Stimulated activated CD8-positive, alpha-beta memory T cell treated with anti-CD3 and anti-CD28 coated beads, Interleukin-7, amount 100 ng/mL, for 1 hour (primary cell): ENCODE measurements around the gene CYP11A1.

Experiments
- DNase-seq, 2 donors: peaks; one replicate each; pipeline ENCODE4 v3.0.0-alpha.2; 2020; ENCODE audit warnings: low read depth in 2 of 2

The CYP11A1 gene

DNA sequence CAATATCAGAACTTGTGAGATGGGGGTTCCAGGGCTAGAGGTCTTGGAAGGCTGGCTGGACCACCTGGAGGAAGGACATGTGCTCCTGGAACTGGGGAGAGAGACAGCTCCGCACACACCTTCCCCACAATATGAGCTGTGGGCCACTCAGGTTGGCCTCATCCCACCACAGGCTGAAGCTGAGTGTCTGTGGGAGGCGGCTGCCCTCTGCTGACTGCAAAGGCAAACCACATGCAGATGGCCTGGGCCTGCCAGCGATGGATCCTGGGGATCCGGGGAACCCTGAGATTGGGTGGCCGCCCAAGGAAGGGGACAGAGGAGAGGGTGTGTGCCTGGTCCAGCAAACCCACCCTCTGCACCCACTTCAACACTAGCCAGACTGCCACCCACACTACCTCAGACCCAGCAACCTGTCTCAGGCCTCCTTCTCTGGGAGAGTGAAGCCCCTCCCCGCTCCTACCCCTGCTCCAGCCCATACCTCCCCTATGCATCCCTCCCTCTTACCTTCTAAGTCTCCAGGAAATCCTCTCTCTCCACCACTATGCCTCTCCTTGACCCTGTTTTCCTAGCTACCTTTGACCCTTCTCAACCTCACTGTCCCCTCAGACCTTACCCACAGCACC, 44.8 kb downstream of the CYP11A1 start:
- peak; percentile 19 to 23 for DNase-seq

GRCh38 chr15:74320352-74321247, 46.8 kb downstream of the CYP11A1 start:
- no peak for DNase-seq

DNA sequence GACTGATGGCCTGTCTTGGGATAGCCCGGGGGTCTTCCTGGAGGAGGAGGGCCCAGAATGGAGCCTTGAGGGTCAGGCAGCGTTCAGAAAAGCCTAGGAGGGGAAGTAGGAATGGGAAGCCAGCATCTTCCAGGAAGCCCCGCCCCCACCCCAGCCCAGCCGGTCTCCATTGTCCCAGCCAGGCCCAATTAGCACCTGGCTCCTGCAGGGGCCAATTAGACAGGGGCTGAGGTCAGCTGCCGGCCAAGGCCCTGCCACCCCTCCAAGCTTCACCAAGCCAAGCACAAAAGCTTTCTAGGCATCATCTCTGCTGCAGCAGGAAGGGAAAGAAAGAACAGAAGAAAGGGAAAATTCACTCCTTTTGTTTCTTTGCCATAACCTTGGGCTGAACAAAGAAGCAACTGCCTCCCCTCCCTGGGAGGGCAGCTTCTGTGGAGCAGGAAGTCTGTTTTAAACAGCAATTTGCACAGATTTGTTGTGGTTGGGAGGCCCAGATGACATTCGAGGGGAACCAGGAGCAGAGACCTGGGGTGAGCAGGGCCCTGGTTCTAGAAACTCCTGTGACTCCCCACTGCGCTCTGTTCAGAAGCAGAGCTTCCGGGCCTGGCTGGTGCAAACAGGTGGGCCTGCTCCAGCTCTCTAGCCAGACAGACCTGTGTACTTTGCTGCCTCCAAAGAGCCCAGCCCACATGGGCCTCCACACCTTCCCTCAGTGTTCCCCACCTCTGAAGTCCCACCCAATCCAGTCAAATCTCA, 47.7 kb downstream of the CYP11A1 start:
- no peak for DNase-seq

DNA sequence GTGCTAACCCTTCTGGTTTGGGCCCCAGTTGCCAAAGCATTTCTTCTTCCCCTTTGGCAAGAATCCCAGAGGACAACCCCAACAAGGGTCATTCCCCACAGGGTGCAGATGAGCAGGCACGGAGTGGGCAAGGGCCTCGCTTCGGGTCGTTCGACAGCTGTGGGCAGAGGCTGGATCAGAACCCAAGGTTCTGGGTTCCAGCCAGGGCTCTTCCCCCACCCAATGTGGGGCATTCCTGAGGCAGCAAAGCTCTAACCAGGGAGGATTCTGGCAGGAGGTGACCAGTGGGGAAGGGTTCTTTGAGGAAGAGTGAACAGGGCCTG, 48.3 kb downstream of the CYP11A1 start:
- no peak for DNase-seq

DNA sequence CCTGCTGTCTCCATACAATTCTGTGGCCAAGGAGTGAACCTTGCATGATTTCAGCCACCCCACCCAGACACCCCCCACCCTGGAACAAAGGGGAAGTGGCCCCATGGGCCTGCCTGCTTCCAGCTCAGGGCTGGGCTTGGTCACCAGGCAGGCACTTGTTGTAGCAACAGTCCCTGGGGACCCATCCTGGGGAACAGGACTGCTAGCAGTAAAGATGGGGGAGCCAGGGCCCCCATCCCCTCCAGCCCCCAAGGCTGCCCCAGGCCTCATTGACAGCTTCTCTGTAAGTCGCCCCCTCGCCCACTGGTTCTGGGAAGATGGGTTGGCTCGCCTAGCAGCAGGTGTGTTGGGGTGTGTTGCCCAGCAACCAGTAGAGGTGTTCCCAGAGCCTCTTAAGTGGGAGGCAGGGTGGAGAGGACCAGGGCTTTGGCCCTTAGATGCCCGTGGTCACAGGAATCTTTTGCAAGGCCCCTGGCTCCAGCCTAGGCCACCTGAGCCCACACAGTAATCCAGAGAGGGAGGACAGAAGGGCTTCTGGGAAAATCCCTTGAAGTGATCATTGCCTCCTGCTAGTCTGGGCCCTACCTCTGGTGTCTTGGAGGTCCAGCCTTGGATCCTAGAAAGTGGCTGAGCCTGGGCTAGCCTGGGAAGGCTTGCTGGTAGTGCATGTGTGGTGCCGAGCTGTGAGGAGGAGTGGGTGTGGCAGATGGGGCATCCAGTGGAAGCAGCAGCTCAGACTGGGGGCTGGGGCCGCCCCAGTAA, 48.9 kb downstream of the CYP11A1 start:
- no peak for DNase-seq

- DNase-seq, result no peak
Measured at GRCh38 chr15:74317820-74318375, 49.5 kb downstream of the CYP11A1 start.

DNA sequence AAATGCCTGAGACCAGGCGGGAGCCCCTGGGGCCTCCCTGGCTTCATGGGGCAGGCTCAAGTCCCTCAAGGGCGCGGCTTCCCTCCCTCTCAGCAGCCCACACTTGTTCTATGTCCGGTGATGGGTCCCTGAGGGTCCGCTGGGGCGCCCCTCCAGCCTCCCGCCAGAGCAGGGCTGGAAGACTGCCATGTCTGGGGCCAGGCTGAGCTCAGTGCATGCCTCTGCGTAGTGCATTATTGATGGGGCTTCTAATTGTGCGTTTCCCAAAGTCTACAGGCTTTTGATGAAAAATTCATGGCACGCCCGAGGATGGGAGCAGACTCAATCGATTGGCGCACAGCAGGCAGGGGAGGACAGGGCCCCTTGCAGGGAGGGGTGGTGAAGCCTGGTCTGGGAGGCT, 51.3 kb downstream of the CYP11A1 start:
- no peak for DNase-seq

- DNase-seq, result no peak
Measured at GRCh38 chr15:74315626-74316025, 51.8 kb downstream of the CYP11A1 start.

- DNase-seq, result no peak
Measured at GRCh38 chr15:74314795-74315438, 52.5 kb downstream of the CYP11A1 start.

DNA sequence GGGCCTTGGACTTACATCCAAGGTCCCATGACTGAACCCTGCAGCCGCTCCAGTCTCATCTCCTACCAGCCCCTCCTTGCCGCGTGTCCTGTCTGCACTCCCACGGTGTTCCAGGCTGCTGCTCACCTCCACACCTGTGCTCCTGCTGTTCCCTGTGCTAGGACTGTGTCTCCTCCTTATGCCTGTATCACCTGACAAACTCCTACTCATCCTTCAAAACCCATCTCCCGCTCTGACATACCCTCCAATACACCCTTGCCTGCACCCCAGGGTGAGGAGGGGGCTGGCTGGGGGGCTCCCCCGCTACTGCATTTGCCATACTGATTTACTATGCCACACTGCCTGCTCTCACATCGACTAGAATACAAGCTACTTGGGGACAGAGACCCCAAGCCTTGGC, 53.6 kb downstream of the CYP11A1 start:
- DNase-seq, result no peak

GRCh38 chr15:74312445-74313007, 54.9 kb downstream of the CYP11A1 start:
- no peak for DNase-seq

DNA sequence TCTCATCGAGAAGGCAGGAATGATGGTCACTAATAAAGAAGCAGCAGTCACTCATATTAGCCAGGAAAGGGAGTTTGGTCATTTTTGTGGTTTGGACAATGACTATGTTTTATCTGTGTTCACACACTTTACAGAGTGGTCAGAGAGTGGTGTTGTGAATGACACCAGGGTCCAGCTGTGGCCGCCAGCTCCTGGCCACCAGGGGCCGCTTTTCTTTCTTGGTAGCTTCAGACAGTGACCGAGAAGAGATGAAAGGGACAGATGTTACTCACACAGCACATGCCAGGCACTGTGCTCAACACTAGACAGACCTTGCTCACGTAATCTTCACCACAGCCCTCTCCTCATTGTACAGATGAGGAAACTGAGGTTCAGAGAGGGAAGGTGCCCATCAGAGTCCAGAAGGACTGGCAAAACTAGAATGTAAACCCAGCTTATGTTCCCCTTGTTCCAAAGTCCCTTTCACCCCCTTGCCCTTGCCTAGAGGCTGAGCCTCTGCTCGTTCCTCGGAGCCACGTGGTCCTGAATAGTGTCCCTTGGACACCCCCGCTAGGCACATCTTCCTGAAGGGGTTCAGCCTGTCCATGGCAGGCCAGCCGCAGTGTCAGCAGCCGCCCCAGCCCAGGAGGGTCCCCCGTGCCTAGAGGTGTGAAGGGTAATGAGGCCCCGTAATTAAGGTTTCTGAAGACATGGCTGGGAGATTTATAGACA, 55.6 kb downstream of the CYP11A1 start:
- DNase-seq, result no peak

DNA sequence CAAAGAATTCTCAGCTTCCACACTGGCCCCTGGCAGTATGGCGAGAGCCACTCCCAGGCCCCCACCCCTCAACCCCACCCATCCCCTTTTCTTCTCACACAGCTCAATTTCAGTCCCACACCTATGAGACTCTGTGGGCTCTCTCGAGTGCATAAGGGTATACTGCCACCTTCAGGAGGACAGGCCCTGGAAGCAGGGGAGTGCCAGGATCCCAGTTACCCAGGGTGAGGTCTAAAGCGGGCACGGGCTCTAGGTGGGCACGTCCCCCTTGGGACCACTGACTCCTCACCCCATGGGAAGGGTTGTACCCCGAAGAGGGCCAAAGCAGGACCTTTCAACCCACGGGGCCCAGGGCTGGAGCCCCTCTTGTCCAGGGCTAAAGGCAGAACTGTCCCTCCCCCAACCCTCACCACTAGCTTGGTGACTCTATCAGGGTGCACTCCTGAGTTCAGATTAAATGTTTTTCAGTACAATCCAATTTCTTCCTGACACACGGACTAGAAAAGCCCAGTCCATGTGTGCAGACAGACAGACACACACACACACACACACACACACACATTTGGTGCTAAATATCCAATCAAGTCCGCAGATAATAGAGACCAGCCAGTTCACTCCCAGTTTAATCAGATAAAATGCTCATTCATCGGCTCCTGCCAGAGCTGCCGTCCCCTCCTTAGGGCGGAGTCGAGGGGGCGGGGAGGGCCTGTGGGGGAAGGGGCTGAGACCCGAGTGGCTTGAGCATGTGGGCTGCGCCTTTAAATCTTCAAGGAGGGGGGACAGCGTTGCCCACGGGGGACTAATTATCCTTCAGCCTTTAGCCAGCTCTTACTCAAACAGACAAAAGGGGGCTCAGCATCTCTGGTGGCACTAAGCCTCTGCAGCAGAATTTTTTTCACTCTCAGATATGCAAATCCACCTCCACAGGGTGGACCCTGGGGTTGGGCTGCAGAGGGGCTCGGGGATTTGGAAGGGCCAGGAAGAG, 59.3 kb downstream of the CYP11A1 start:
- DNase-seq, result no peak

GRCh38 chr15:74306781-74307217, 60.6 kb downstream of the CYP11A1 start:
- DNase-seq, result no peak

DNA sequence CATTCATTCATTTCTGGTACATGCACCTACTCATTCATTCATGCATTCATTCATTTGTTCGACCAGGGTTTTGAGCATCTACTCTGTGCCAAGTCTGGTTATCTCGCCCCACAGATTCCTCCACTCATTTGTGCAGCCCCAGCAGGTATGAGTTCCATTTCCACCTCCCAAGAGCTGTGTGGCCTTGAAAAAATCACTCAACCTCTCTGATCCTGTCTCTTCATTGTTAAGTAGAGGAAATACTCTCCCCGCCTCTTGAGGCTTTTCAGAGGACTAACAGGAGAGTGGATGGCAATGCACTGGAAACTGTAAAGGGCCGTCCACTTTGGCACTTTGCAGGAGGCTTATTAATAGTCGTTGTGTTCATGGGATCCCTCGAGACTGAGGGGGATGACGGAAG, 61.8 kb downstream of the CYP11A1 start:
- DNase-seq, result no peak

DNA sequence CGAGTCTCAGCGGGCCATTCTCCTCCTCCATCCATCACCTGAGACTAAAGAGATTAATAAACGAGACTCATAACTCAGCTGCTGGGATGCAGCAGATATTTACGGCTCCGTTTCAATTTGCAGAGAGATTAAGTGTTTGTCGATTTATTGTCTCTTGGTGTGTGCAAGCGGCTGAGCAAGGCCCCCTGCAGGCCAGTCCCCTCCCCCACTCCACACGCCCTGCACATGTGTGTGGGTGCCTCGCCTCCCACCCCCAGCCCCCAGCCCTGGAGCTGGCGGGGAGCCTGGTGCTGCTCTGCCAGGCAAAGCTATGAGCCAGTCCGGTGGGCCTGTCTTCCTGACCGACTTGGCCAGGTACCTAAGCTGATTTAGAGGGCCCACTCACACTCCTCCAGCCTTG, 63.0 kb downstream of the CYP11A1 start:
- DNase-seq, result no peak

GRCh38 chr15:74303741-74304309, 63.6 kb downstream of the CYP11A1 start:
- DNase-seq, result no peak

DNA sequence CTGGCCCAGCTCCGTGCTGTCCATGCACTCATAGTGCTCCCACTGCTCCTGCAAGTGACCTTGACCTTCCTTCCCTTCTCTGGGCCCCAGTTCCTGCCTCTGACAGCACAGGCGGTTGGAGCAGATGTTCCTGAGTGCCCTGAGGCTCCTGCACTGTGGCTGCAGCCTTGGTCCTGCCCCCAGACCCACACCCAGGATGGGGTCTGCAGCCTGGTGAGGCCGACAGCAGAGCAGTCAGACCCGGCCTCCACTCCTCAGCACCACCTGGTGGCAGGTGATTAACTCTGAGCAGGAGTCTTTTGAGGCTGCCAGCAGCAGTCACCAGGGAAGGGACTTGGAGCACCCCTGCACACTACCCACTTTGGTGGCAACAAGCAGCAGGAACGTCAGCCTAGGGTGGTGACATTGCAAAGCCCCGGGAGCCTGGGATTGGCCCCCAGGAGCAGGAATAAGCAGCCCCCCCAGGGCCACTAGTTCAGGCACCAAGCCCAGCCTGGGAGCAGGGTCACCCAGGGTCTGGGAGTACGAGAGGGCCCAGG, 64.6 kb downstream of the CYP11A1 start:
- DNase-seq, result no peak
